Measurements from ENCODE around the gene CADM3.

DNA sequence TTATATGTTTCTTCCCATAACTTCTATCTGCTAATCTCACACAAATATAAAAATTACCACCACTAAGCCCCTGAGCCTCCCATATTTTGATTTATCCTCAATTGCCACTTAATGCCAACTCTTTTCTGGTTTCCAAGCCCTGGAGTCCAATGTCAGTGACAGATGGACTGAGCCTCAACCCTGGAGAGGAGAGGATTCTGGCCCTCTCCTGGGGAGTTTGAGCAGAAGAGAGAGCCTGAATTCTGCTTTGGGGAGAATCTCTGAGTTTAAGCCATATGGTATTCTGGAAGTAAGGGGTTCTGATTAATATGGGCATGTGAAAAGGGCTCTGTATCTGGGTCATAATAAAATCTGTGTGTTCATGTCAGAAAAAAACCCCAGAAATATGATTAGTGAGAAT, 8.5 kb downstream of the CADM3 start:
- TF ChIP-seq, protein P1, sequence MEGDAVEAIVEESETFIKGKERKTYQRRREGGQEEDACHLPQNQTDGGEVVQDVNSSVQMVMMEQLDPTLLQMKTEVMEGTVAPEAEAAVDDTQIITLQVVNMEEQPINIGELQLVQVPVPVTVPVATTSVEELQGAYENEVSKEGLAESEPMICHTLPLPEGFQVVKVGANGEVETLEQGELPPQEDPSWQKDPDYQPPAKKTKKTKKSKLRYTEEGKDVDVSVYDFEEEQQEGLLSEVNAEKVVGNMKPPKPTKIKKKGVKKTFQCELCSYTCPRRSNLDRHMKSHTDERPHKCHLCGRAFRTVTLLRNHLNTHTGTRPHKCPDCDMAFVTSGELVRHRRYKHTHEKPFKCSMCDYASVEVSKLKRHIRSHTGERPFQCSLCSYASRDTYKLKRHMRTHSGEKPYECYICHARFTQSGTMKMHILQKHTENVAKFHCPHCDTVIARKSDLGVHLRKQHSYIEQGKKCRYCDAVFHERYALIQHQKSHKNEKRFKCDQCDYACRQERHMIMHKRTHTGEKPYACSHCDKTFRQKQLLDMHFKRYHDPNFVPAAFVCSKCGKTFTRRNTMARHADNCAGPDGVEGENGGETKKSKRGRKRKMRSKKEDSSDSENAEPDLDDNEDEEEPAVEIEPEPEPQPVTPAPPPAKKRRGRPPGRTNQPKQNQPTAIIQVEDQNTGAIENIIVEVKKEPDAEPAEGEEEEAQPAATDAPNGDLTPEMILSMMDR (IDR thresholded peaks at IDR 0.05; ENCODE audit: extremely low read depth in 1 of 2, insufficient read depth in 1 of 2, low read depth in 1 of 2, low read length in 2 of 2) = no peak
- TF ChIP-seq POLR2A (IDR thresholded peaks at IDR 0.05; ENCODE audit: low read depth, low read length) (no peak), POLR2AphosphoS5 (IDR thresholded peaks at IDR 0.05; ENCODE audit: insufficient read depth, low read depth, low read length) (no peak)
